Karpas-422 (cell line): ENCODE results near the gene PSTPIP1. TPM values are rescaled to one million over a fixed set of nuclear protein-coding genes. Genes with fewer than 3 reads are reported as not detected.

Experiments
- DNase-seq: peaks from one replicate; pipeline ENCODE4 v3.0.0-alpha.2; 2015
- H2AFZ ChIP-seq: fragments of 200-600 bp; sonication (generic); 2 replicates; pipeline ENCODE4 v1.6.1; 2014; ENCODE audit warnings: antibody characterized with exemption, low read length, mixed read lengths
- H3K27ac ChIP-seq: fragments of 200-600 bp; sonication (generic); 2 replicates; pipeline ENCODE4 v1.5.1; 2014; ENCODE audit warnings: mild to moderate bottlenecking, low read length, moderate library complexity
- H3K27me3 ChIP-seq: fragments of 200-600 bp; sonication (generic); 2 replicates; pipeline ENCODE4 v1.6.1; 2014; ENCODE audit warnings: low read length, mixed read lengths
- H3K36me3 ChIP-seq: fragments of 200-600 bp; sonication (generic); 2 replicates; pipeline ENCODE4 v1.6.1; 2014; ENCODE audit warnings: low read length, mixed read lengths; ENCODE audit not compliant: insufficient read depth
- H3K4me1 ChIP-seq: fragments of 200-600 bp; sonication (generic); 2 replicates; pipeline ENCODE4 v1.6.1; 2014; ENCODE audit warnings: mild to moderate bottlenecking, low read length, mixed read lengths
- H3K4me2 ChIP-seq: fragments of 200-600 bp; sonication (generic); 2 replicates; pipeline ENCODE4 v1.6.1; 2014; ENCODE audit warnings: low read length, low read depth, mild to moderate bottlenecking; ENCODE audit not compliant: poor library complexity, severe bottlenecking
- H3K4me3 ChIP-seq: fragments of 200-600 bp; sonication (generic); 2 replicates; pipeline ENCODE4 v1.5.1; 2014; ENCODE audit warnings: mild to moderate bottlenecking, antibody characterized with exemption, low read length, mixed read lengths
- H3K79me2 ChIP-seq: fragments of 200-600 bp; sonication (generic); 2 replicates; pipeline ENCODE4 v1.6.1; 2014; ENCODE audit warnings: mild to moderate bottlenecking, low read length, mixed read lengths
- H3K9ac ChIP-seq: fragments of 200-600 bp; sonication (generic); 2 replicates; pipeline ENCODE4 v1.6.0; 2014; ENCODE audit warnings: low read length
- H3K9me2 ChIP-seq: fragments of 200-600 bp; sonication (generic), shearing (Covaris generic); replicated peaks from 2 replicates; pipeline ENCODE4 v1.6.0; 2014; ENCODE audit warnings: mild to moderate bottlenecking, low read length, moderate library complexity; ENCODE audit not compliant: insufficient read depth
- H3K9me3 ChIP-seq: fragments of 300-700, 200-600 bp; sonication (generic); 2 replicates; pipeline ENCODE4 v1.6.1; 2014; ENCODE audit warnings: low read length, mixed read lengths
- H4K20me1 ChIP-seq: fragments of 200-600 bp; sonication (generic); 2 replicates; pipeline ENCODE4 v1.6.1; 2014; ENCODE audit warnings: mild to moderate bottlenecking, antibody characterized with exemption, low read length, low read depth; ENCODE audit not compliant: insufficient read depth
- total RNA-seq: library from RNA; depleted of rRNA; stranded (reverse); fragments of >200 nt; shearing (Covaris generic); gene quantifications from 2 replicates; pipeline ENCODE4 v1.2.3, GENCODE V29; 2014; ENCODE audit warnings: low replicate concordance

Gene PSTPIP1
- total RNA-seq, 1 experiment from 2014 or later: 13.1 TPM

GRCh38 chr15:77044228-77045042 is 49.5 kb downstream of the PSTPIP1 start:
- no peak overlapping the region for H3K4me3 ChIP-seq
- no peaks in the 10 kb centered on the region for H3K9me3 ChIP-seq
- H2AFZ ChIP-seq: no peak overlapping the region
- H3K36me3 ChIP-seq: peaks cover 60% of the 10 kb centered on the region
- H3K9ac ChIP-seq: no peak overlapping the region
- no peak overlapping the region for H3K4me2 ChIP-seq
- peaks cover 24% of the 10 kb centered on the region for H3K4me1 ChIP-seq
- no peak for DNase-seq
- no peaks in the 10 kb centered on the region for H3K9me2 ChIP-seq
- H3K27me3 ChIP-seq: no peaks in the 10 kb centered on the region
- peaks cover 20% of the 10 kb centered on the region for H3K79me2 ChIP-seq
- H4K20me1 ChIP-seq: no peaks in the 10 kb centered on the region
- H3K27ac ChIP-seq: peak overlapping the region; percentile 42

GRCh38 chr15:77045985-77046384 is 51.1 kb downstream of the PSTPIP1 start:
- peaks cover 19% of the 10 kb centered on the region for H3K4me1 ChIP-seq
- no peak for DNase-seq
- H3K4me2 ChIP-seq: no peak overlapping the region
- no peak overlapping the region for H3K9ac ChIP-seq
- peaks cover 25% of the 10 kb centered on the region for H3K79me2 ChIP-seq
- no peak overlapping the region for H3K4me3 ChIP-seq
- H3K9me2 ChIP-seq: no peaks in the 10 kb centered on the region
- no peaks in the 10 kb centered on the region for H4K20me1 ChIP-seq
- peaks cover 70% of the 10 kb centered on the region for H3K36me3 ChIP-seq
- H3K27ac ChIP-seq: no peak overlapping the region
- no peaks in the 10 kb centered on the region for H3K9me3 ChIP-seq
- H3K27me3 ChIP-seq: no peaks in the 10 kb centered on the region
- H2AFZ ChIP-seq: no peak overlapping the region

GRCh38 chr15:77046704-77047412 is 51.9 kb downstream of the PSTPIP1 start:
- Histone ChIP-seq H4K20me1 (no peaks in the 10 kb centered on the region), H3K4me1 (peaks cover 17% of the 10 kb centered on the region), H3K9me3 (no peaks in the 10 kb centered on the region), H3K27me3 (no peaks in the 10 kb centered on the region), H3K4me3 (no peak overlapping the region), H2AFZ (no peak overlapping the region), H3K79me2 (peaks cover 28% of the 10 kb centered on the region), H3K4me2 (no peak overlapping the region), H3K9me2 (no peaks in the 10 kb centered on the region), H3K9ac (no peak overlapping the region), H3K36me3 (peaks cover 67% of the 10 kb centered on the region), H3K27ac (no peak overlapping the region)
- no peak for DNase-seq

GRCh38 chr15:77048135-77048876 is 53.4 kb downstream of the PSTPIP1 start:
- Histone ChIP-seq H3K9me2 (no peaks in the 10 kb centered on the region), H2AFZ (no peak overlapping the region), H3K27me3 (no peaks in the 10 kb centered on the region), H3K4me2 (no peak overlapping the region), H3K9ac (no peak overlapping the region), H3K27ac (no peak overlapping the region), H3K9me3 (no peaks in the 10 kb centered on the region), H4K20me1 (no peaks in the 10 kb centered on the region), H3K36me3 (peaks cover 74% of the 10 kb centered on the region), H3K4me3 (no peak overlapping the region), H3K79me2 (peaks cover 39% of the 10 kb centered on the region), H3K4me1 (peaks cover 17% of the 10 kb centered on the region)
- no peak for DNase-seq

GRCh38 chr15:77052556-77052955 is 57.6 kb downstream of the PSTPIP1 start:
- Histone ChIP-seq H4K20me1 (no peaks in the 10 kb centered on the region), H3K9me2 (no peaks in the 10 kb centered on the region), H3K79me2 (peaks cover 73% of the 10 kb centered on the region), H3K9ac (no peak overlapping the region), H2AFZ (no peak overlapping the region), H3K27ac (no peak overlapping the region), H3K4me1 (peaks cover 7% of the 10 kb centered on the region), H3K9me3 (no peaks in the 10 kb centered on the region), H3K4me3 (no peak overlapping the region), H3K4me2 (no peak overlapping the region), H3K36me3 (peaks cover 60% of the 10 kb centered on the region), H3K27me3 (no peaks in the 10 kb centered on the region)
- no peak for DNase-seq

- Histone ChIP-seq H3K4me2 (no peak overlapping the region), H2AFZ (no peak overlapping the region), H4K20me1 (0 out of 2 replicates have a peak, but pooled peaks cover 5% of the 10 kb centered on the region), H3K9me3 (no peaks in the 10 kb centered on the region), H3K9ac (no peak overlapping the region), H3K27me3 (no peaks in the 10 kb centered on the region), H3K36me3 (peaks cover 49% of the 10 kb centered on the region), H3K27ac (no peak overlapping the region), H3K4me1 (peaks cover 18% of the 10 kb centered on the region), H3K9me2 (no peaks in the 10 kb centered on the region), H3K4me3 (no peak overlapping the region), H3K79me2 (peaks cover 76% of the 10 kb centered on the region)
- DNase-seq: no peak
These were observed 58.8 kb downstream of the PSTPIP1 start for GRCh38 chr15:77053709-77054108.

GRCh38 chr15:77057072-77057471 is 62.1 kb downstream of the PSTPIP1 start:
- H3K79me2 ChIP-seq: peaks cover 91% of the 10 kb centered on the region

GRCh38 chr15:77057685-77058084 is 62.8 kb downstream of the PSTPIP1 start:
- peaks cover 91% of the 10 kb centered on the region for H3K79me2 ChIP-seq

More at GRCh38 chr15:77057072-77057471, 62.1 kb downstream of the PSTPIP1 start:
- no peaks in the 10 kb centered on the region for H3K9me2 ChIP-seq
- no peaks in the 10 kb centered on the region for H3K9me3 ChIP-seq
- DNase-seq: no peak
- H3K27ac ChIP-seq: peak overlapping the region; percentile 31; the same call in 1 of the 2 replicates
- H3K4me3 ChIP-seq: no peak overlapping the region
- H3K4me2 ChIP-seq: no peak overlapping the region
- H3K4me1 ChIP-seq: peaks cover 48% of the 10 kb centered on the region
- peaks cover 8% of the 10 kb centered on the region; the same call in 1 of the 2 replicates for H4K20me1 ChIP-seq
- peaks cover 31% of the 10 kb centered on the region for H3K36me3 ChIP-seq
- no peaks in the 10 kb centered on the region for H3K27me3 ChIP-seq
- no peak overlapping the region for H2AFZ ChIP-seq
- H3K9ac ChIP-seq: no peak overlapping the region

More at GRCh38 chr15:77057685-77058084, 62.8 kb downstream of the PSTPIP1 start:
- H3K9me2 ChIP-seq: no peaks in the 10 kb centered on the region
- H3K9ac ChIP-seq: no peak overlapping the region
- peak overlapping the region; percentile 31; the same call in 1 of the 2 replicates for H3K27ac ChIP-seq
- H3K4me2 ChIP-seq: no peak overlapping the region
- no peaks in the 10 kb centered on the region for H3K9me3 ChIP-seq
- no peaks in the 10 kb centered on the region for H3K27me3 ChIP-seq
- H2AFZ ChIP-seq: no peak overlapping the region
- H4K20me1 ChIP-seq: peaks cover 8% of the 10 kb centered on the region; the same call in 1 of the 2 replicates
- peaks cover 25% of the 10 kb centered on the region; the same call in 1 of the 2 replicates for H3K36me3 ChIP-seq
- no peak overlapping the region for H3K4me3 ChIP-seq
- peaks cover 54% of the 10 kb centered on the region for H3K4me1 ChIP-seq
- no peak for DNase-seq
